ES-I3 (cell line): ENCODE measurements around the gene IQGAP2.
"Not testable (repeated sequence)": the region's sequence is repeated elsewhere in the genome, so short reads cannot be mapped to it uniquely, and the experiment has no call there.

Experiments used
- H3K36me3 ChIP-seq: 2 replicates; pipeline ENCODE4 v1.6.1; 2013; ENCODE audit warnings: mild to moderate bottlenecking, low read length, control low read depth, moderate library complexity; ENCODE audit not compliant: insufficient read depth
- H3K4me1 ChIP-seq: 2 replicates; pipeline ENCODE4 v1.6.1; 2013; ENCODE audit warnings: mild to moderate bottlenecking, control low read depth, low read length; ENCODE audit not compliant: insufficient read depth
- H3K9ac ChIP-seq: 2 replicates; pipeline ENCODE4 v1.6.1; 2013; ENCODE audit warnings: low read depth, mild to moderate bottlenecking, low read length, moderate library complexity
- H3K9me3 ChIP-seq: 2 replicates; pipeline ENCODE4 v1.6.1; 2013; ENCODE audit warnings: mild to moderate bottlenecking, low read length, moderate library complexity; ENCODE audit not compliant: control insufficient read depth, insufficient read depth

Gene IQGAP2

GRCh38 chr5:76413746-76414145, 10.7 kb downstream of the IQGAP2 start:
- Histone ChIP-seq H3K9ac (no peak overlapping the region), H3K36me3 (no peaks in the 10 kb centered on the region), H3K4me1 (no peaks in the 10 kb centered on the region), H3K9me3 (no peaks in the 10 kb centered on the region)

DNA sequence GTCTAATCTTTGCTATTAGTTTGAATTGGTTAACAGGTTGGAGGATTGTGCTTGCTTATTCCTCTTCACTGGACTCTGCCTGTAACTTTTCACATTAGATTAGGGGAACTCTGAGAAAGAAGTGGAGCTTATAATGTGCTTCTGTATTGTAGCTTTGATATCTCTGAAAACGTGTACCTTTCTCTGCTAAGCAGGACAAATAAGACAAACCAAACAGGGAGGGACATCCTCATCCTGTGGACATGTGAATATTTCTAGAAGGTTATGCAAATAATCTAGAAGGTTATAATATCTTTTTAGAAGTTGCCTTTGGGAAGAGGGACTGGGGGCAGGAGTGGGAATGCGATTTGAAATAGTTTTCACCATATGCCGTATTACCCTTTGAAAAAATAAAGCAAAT, 11.7 kb downstream of the IQGAP2 start:
- Histone ChIP-seq H3K9me3 (no peaks in the 10 kb centered on the region), H3K36me3 (no peaks in the 10 kb centered on the region), H3K9ac (no peak overlapping the region), H3K4me1 (no peaks in the 10 kb centered on the region)

GRCh38 chr5:76415855-76416254, 12.8 kb downstream of the IQGAP2 start:
- no peak overlapping the region for H3K9ac ChIP-seq
- H3K4me1 ChIP-seq, result no peaks in the 10 kb centered on the region
- H3K9me3 ChIP-seq, result no peaks in the 10 kb centered on the region
- H3K36me3 ChIP-seq, result no peaks in the 10 kb centered on the region

DNA sequence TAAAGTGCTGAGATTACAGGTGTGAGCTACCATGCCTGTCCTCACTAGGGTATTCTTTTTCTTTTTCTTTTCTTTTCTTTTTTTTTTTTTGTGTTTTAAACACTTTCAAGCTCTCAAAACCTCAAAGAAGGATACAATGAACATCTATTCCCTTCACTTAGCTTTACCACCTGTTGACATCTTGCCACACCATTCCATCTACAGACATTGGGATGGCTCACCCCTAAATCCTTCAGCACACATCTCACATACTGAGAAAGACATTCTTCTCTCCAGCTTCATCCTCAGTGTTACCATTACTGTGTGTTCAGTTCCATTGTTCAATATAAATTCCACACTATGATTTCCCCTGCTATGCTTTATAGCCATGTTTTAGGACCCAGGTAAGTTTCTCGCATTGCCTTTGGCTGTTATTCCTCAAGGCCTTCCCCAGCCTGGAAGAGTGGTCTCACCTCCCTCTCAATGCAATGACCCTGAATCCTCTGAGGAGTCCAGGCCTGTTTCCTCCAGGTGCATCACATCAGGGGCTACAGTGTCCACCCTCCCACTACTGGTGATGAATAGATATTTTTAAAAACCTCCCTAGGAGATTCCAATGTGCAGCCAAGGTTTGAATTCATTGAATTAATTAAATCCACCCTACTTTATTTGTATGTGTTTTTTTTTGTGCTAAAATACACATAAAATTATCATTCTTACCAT, 16.7 kb downstream of the IQGAP2 start:
- H3K9ac ChIP-seq, result no peak overlapping the region

GRCh38 chr5:76422227-76422626, 19.1 kb downstream of the IQGAP2 start:
- no peak overlapping the region for H3K9ac ChIP-seq
- H3K36me3 ChIP-seq, result no peaks in the 10 kb centered on the region
- H3K4me1 ChIP-seq, result peaks cover 23% of the 10 kb centered on the region
- no peaks in the 10 kb centered on the region for H3K9me3 ChIP-seq

More for the DNA sequence above, 16.7 kb downstream of the IQGAP2 start:
- Histone ChIP-seq H3K4me1 (peaks cover 3% of the 10 kb centered on the region), H3K9me3 (no peaks in the 10 kb centered on the region), H3K36me3 (no peaks in the 10 kb centered on the region)

GRCh38 chr5:76422742-76423141, 19.7 kb downstream of the IQGAP2 start:
- Histone ChIP-seq H3K36me3 (no peaks in the 10 kb centered on the region), H3K9me3 (no peaks in the 10 kb centered on the region), H3K9ac (no peak overlapping the region), H3K4me1 (peaks cover 28% of the 10 kb centered on the region)

DNA sequence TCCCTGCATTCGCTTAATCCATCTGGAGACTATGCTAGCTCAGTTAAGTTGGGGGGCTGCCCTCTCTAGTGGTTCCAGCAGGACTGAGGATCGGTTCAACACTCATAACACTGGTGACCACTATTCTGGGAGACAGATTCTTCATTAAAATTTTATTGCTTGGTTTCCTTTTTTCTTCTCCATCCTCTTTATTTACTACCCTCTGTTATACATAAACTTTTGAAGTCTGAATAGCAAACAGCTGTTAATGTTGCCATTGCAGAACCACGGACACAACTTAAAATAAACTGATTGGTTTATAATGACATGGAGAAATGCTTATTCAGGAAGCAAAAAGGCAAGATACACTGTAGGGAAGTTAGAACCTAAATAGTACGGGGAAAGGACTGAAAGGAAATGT, 22.1 kb downstream of the IQGAP2 start:
- Histone ChIP-seq H3K9me3 (no peaks in the 10 kb centered on the region), H3K9ac (no peak overlapping the region), H3K4me1 (peaks cover 38% of the 10 kb centered on the region), H3K36me3 (no peaks in the 10 kb centered on the region)

DNA sequence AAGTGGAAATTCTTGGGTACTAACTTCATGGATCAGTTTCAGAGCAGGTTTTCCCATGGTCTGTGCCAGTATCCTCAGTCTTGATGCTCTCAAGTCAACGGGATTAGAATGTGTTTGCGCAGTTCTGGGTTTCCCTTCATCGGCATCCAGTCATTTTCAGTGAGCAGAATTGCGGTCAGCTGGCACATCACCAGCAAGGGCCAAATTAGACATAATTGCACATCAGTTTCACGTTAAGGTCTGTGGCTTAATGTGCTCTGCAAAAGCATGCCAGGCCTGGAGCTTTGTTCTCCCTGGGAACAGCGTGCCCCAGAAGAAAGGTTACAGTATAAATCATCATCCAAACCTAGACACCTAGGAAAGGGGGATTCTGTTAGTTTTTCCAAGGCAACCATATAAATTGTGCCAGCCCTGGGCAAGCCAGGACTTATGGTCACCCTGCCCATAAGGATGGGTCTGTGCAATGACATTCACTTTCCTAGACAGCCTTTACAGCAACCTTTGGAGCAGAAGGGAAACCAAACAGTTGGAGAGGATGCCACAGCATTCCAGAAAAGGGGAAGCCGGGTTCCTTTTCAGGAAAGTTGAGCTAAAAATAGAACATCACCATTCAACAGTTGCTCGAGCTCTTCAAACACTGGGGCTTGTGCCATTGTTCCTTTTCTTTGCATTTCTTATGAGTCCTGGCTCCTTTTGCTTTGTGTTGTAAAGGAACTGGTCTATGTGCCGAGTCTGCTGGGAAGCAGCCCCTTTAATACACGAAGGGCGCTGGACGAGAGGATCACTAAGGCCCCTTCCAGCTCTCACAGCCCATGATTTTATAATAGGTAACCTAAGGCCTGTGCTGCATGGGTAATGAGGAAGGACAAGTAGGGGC, 23.1 kb downstream of the IQGAP2 start:
- H3K9ac ChIP-seq, result no peak overlapping the region
- peaks cover 40% of the 10 kb centered on the region for H3K4me1 ChIP-seq
- no peaks in the 10 kb centered on the region for H3K36me3 ChIP-seq
- H3K9me3 ChIP-seq, result no peaks in the 10 kb centered on the region

- Histone ChIP-seq H3K36me3 (no peaks in the 10 kb centered on the region), H3K4me1 (peaks cover 41% of the 10 kb centered on the region), H3K9ac (no peak overlapping the region), H3K9me3 (no peaks in the 10 kb centered on the region)
Measured at GRCh38 chr5:76427206-76428140, 24.4 kb downstream of the IQGAP2 start.

DNA sequence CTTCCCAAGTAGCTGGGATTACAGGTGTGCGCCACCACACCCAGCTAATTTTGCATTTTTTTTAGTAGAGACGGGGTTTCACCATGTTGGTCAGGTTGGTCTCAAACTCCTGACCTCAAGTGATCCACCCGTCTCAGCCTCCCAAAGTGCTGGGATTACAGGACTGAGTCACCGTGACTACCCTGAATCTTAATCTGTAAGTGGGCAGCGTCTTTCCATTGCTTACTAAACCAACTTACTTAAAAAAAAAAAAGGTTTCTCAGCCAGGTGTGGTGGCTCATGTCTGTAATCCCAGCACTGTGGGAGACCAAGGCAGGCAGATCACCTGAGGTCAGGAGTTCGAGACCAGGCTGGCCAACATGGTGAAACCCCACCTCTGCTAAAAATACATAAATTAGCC, 25.5 kb downstream of the IQGAP2 start:
- H3K36me3 ChIP-seq, H3K9me3 ChIP-seq, H3K9ac ChIP-seq: not testable (repeated sequence)
- peaks cover 51% of the 10 kb centered on the region for H3K4me1 ChIP-seq

- Histone ChIP-seq H3K4me1 (peaks cover 20% of the 10 kb centered on the region), H3K9ac (no peak overlapping the region), H3K36me3 (no peaks in the 10 kb centered on the region), H3K9me3 (no peaks in the 10 kb centered on the region)
Measured at GRCh38 chr5:76433261-76433660, 30.2 kb downstream of the IQGAP2 start.

DNA sequence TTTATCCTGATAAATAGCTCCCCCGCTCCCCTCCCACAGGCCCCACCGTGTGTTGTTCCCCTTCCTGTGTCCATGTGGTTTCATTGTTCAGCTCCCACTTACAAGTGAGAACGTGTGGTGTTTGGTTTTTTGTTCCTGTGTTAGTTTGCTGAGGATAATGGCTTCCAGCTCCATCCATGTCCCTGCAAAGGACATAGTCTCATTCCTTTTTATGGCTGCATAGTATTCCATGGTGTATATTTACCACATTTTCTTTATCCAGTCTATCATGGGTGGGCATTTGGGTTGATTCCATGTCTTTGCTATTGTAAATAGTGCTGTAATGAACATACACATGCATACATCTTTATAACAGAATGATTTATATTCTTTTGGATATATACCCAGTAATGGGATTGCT, 34.4 kb downstream of the IQGAP2 start:
- not testable (repeated sequence) for H3K9me3 ChIP-seq, H3K36me3 ChIP-seq, H3K9ac ChIP-seq
- H3K4me1 ChIP-seq, result peaks cover 17% of the 10 kb centered on the region

DNA sequence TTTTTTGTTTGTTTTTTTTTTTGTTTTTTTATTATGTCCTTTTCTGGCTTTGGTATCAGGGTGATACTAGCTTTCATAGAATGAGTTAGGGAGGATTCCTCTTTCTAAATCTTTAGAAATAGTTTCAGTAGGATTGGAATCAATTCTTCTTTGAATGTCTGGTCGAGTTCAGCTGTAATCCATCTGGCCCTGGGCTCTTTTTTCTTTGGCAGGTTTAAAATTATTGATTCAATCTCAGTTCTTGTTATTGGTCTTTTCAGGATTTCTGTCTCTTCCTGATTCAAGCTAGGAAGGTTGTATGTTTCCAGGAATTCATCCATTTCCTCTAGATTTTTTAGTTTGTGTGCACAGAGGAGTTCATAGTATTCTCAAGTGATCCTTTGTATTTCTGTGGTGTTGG, 34.9 kb downstream of the IQGAP2 start:
- no peak overlapping the region for H3K9ac ChIP-seq
- H3K9me3 ChIP-seq, result no peaks in the 10 kb centered on the region
- peaks cover 12% of the 10 kb centered on the region for H3K4me1 ChIP-seq
- H3K36me3 ChIP-seq, result no peaks in the 10 kb centered on the region

GRCh38 chr5:76439201-76439600, 36.1 kb downstream of the IQGAP2 start:
- no peaks in the 10 kb centered on the region for H3K36me3 ChIP-seq
- no peak overlapping the region for H3K9ac ChIP-seq
- no peaks in the 10 kb centered on the region for H3K9me3 ChIP-seq
- peaks cover 5% of the 10 kb centered on the region; the same call in 1 of the 2 replicates for H3K4me1 ChIP-seq
